Measurements from ENCODE around the gene LHB. TPM values are rescaled to one million over a fixed set of nuclear protein-coding genes. Genes with fewer than 3 reads are reported as not detected.
"Not testable (repeated sequence)": the region's sequence is repeated elsewhere in the genome, so short reads cannot be mapped to it uniquely, and the experiment has no call there.

Gene LHB
- total and polyA plus RNA-seq, 2 donors (not counting 3 experiments of a cell fraction or from before 2014, with no cell fraction given): 1.3 TPM; not detected in 1

GRCh38 chr19:49057636-49058234 lies 40.8 kb upstream of the LHB start, which contains the start of gene CGB7:
Gene CGB7 (minus strand): TSS chr19:49057749. CDS start chr19:49055375, 2,374 bp downstream.
- no TSS peak for BruUV-seq (replicated peaks)
- ChIA-PET POLR2A (interaction anchor here (0.6 kb wide), 1 partner anchor 177 kb away, joined by 3 read pairs; no protein-coding TSS in a partner anchor), CTCF (interaction anchor here (0.8 to 1.8 kb wide), 10 partner anchors 9 to 168 kb away, joined by 3 to 9 read pairs (median 4); no protein-coding TSS in a partner anchor)
- H3K79me2 ChIP-seq (ENCODE audit: control insufficient read depth, insufficient read depth, low read length): no peaks in the 10 kb centered on the region
- no peaks in the 10 kb centered on the region for H3K36me3 ChIP-seq (ENCODE audit: control insufficient read depth in 2 of 2, extremely low read depth in 1 of 2, insufficient read depth in 2 of 2, low read length in 2 of 2)
- intact Hi-C loops (cut with micrococcal nuclease) (loop anchor here (1.0 kb wide), 1 partner anchor 10 kb away; no protein-coding TSS in a partner anchor), dilution Hi-C loops (cut with MboI; ENCODE audit: extremely low pct_ligation_motif_present, low sequenced_read_pairs) (no loop called here)
- no peak for TF ChIP-seq POLR2AphosphoS5 (IDR thresholded peaks at IDR 0.05; ENCODE audit: insufficient read depth, low read depth, low read length)
- TF ChIP-seq FOS (IDR thresholded peaks at IDR 0.05; ENCODE audit: borderline replicate concordance, insufficient read depth, low read length): no peak
- TF ChIP-seq GATA2 (IDR thresholded peaks at IDR 0.05; ENCODE audit: insufficient read depth, insufficient read length, low read depth, low read length): no peak
- no peak for TF ChIP-seq EZH2 (IDR thresholded peaks at IDR 0.05; ENCODE audit: borderline replicate concordance, low read depth, low read length, severe bottlenecking)
- no peak for TF ChIP-seq CTCF (IDR thresholded peaks at IDR 0.05; ENCODE audit: extremely low read depth in 1 of 2, insufficient read depth in 1 of 2, low read depth in 1 of 2, low read length in 2 of 2)
- no peak for TF ChIP-seq JUN (IDR thresholded peaks at IDR 0.05; ENCODE audit: borderline replicate concordance, insufficient read depth, insufficient read length, low read depth)
- no peak for TF ChIP-seq POLR2A (IDR thresholded peaks at IDR 0.05; ENCODE audit: low read depth, low read length)
- TF ChIP-seq MYC (IDR thresholded peaks at IDR 0.05; ENCODE audit: low read depth, low read length): no peak
- TF ChIP-seq MAX (IDR thresholded peaks at IDR 0.05; ENCODE audit: insufficient read depth, insufficient read length): no peak
- peak within 1 kb of the TSS; percentile 66 for H3K4me2 ChIP-seq (ENCODE audit: insufficient read depth, low read length)
- H3K9me1 ChIP-seq (replicated peaks; ENCODE audit: control insufficient read depth, extremely low read depth, insufficient read depth, low read length): no peaks in the 10 kb centered on the region
- FAIRE-seq: peak; percentile 87
- DNase-seq (ENCODE audit: low read depth, low spot score): peak; percentile 54
- no peaks in the 10 kb centered on the region for H3K27me3 ChIP-seq (ENCODE audit: control insufficient read depth in 2 of 2, insufficient read depth in 2 of 2, low read length in 2 of 2)
- no peaks in the 10 kb centered on the region for H3K9me3 ChIP-seq (replicated peaks; ENCODE audit: control insufficient read depth, insufficient read depth, low read length)
- no peaks in the 10 kb centered on the region for H4K20me1 ChIP-seq (replicated peaks; ENCODE audit: control insufficient read depth, extremely low read depth, insufficient read depth, low read length)
- no peak within 1 kb of the TSS for H3K9ac ChIP-seq (replicated peaks; ENCODE audit: extremely low read depth, insufficient read depth, low read length)
- peaks cover 11% of the 10 kb centered on the region for H3K4me1 ChIP-seq (ENCODE audit: control insufficient read depth, extremely low read depth, insufficient read depth, low read length)
- H3K4me3 ChIP-seq (replicated peaks in 1 of 3; ENCODE audit: insufficient read depth in 1 of 3, low read depth in 1 of 3, low read length in 3 of 3): peak within 1 kb of the TSS in 2 of 3 experiments; percentile 30 to 55
- H3K27ac ChIP-seq (ENCODE audit: insufficient read depth, low read depth, low read length): no peak within 1 kb of the TSS
- peak within 1 kb of the TSS; percentile 91 for H2AFZ ChIP-seq (ENCODE audit: low read depth, low read length)

- H3K4me2 ChIP-seq (ENCODE audit: insufficient read depth, low read length): peak overlapping the region; percentile 66
- POLR2A ChIA-PET; H3K27ac ChIP-seq (ENCODE audit: insufficient read depth, low read depth, low read length); H3K9me3 ChIP-seq (replicated peaks; ENCODE audit: control insufficient read depth, insufficient read depth, low read length); H3K36me3 ChIP-seq (ENCODE audit: control insufficient read depth in 2 of 2, extremely low read depth in 1 of 2, insufficient read depth in 2 of 2, low read length in 2 of 2); H3K27me3 ChIP-seq (ENCODE audit: control insufficient read depth in 2 of 2, insufficient read depth in 2 of 2, low read length in 2 of 2); H4K20me1 ChIP-seq (replicated peaks; ENCODE audit: control insufficient read depth, extremely low read depth, insufficient read depth, low read length); H3K79me2 ChIP-seq (ENCODE audit: control insufficient read depth, insufficient read depth, low read length); H3K9ac ChIP-seq (replicated peaks; ENCODE audit: extremely low read depth, insufficient read depth, low read length); H3K9me1 ChIP-seq (replicated peaks; ENCODE audit: control insufficient read depth, extremely low read depth, insufficient read depth, low read length); BruUV-seq (replicated peaks); FAIRE-seq; dilution Hi-C loops (cut with MboI; ENCODE audit: extremely low pct_ligation_motif_present, low sequenced_read_pairs); DNase-seq (ENCODE audit: low read depth, low spot score): not testable (repeated sequence)
- peaks cover 11% of the 10 kb centered on the region for H3K4me1 ChIP-seq (ENCODE audit: control insufficient read depth, extremely low read depth, insufficient read depth, low read length)
- H2AFZ ChIP-seq (ENCODE audit: low read depth, low read length): peak overlapping the region; percentile 91
- CTCF ChIA-PET: interaction anchor here (0.8 to 1.8 kb wide), 10 partner anchors 10 to 168 kb away, joined by 3 to 9 read pairs (median 4); no protein-coding TSS in a partner anchor
- H3K4me3 ChIP-seq (replicated peaks in 1 of 3; ENCODE audit: insufficient read depth in 1 of 3, low read depth in 1 of 3, low read length in 3 of 3): peak overlapping the region in 2 of 3 experiments; percentile 30 to 55
- intact Hi-C loops (cut with micrococcal nuclease): loop anchor here (1.0 kb wide), 1 partner anchor 10 kb away; no protein-coding TSS in a partner anchor
These were observed 40.2 kb upstream of the LHB start for GRCh38 chr19:49056902-49057596.
